ENCODE data around the gene NPL. TPM values are rescaled to one million over a fixed set of nuclear protein-coding genes. Genes with fewer than 3 reads are reported as not detected.

The NPL gene
- total RNA-seq, 2 donors from 2014 or later, result 2.2 to 6.8 TPM

GRCh38 chr1:182761396-182762395 lies 27.9 kb upstream of the NPL start:
- no peak overlapping the region for H3K27ac ChIP-seq
- no peak for DNase-seq (ENCODE audit: low spot score)
- TF ChIP-seq CTCF (IDR thresholded peaks at IDR 0.05) (no peak), POLR2AphosphoS5 (IDR thresholded peaks at IDR 0.05) (no peak), POLR2A (IDR thresholded peaks at IDR 0.05) (no peak)
- no peaks in the 10 kb centered on the region for H3K36me3 ChIP-seq
- no peaks in the 10 kb centered on the region for H3K4me1 ChIP-seq (replicated peaks)
- H3K9me3 ChIP-seq, result no peaks in the 10 kb centered on the region
- no peak overlapping the region for H3K4me3 ChIP-seq
- intact Hi-C loops (cut with DNase I), result no loop called here
- WGBS, result 78% methylated on average over 4 of the region's 4 CpGs
- no peaks in the 10 kb centered on the region for H3K27me3 ChIP-seq (replicated peaks; ENCODE audit: insufficient read depth)

- H3K27me3 ChIP-seq (replicated peaks; ENCODE audit: insufficient read depth), result no peaks in the 10 kb centered on the region
- TF ChIP-seq CTCF (IDR thresholded peaks at IDR 0.05), result no peak
- no peak for TF ChIP-seq POLR2AphosphoS5 (IDR thresholded peaks at IDR 0.05)
- TF ChIP-seq POLR2A (IDR thresholded peaks at IDR 0.05), result no peak
- no peak overlapping the region for H3K4me3 ChIP-seq
- no peaks in the 10 kb centered on the region for H3K4me1 ChIP-seq (replicated peaks)
- WGBS, result 85% methylated on average over 4 of the region's 4 CpGs
- intact Hi-C loops (cut with DNase I), result no loop called here
- H3K9me3 ChIP-seq, result no peaks in the 10 kb centered on the region
- H3K36me3 ChIP-seq, result no peaks in the 10 kb centered on the region
- DNase-seq (ENCODE audit: low spot score), result no peak
- H3K27ac ChIP-seq, result no peak overlapping the region
Measured at GRCh38 chr1:182762536-182762935, 27.0 kb upstream of the NPL start.

- Histone ChIP-seq H3K9me3 (no peaks in the 10 kb centered on the region), H3K4me3 (no peak overlapping the region), H3K27me3 (replicated peaks; ENCODE audit: insufficient read depth) (no peaks in the 10 kb centered on the region), H3K36me3 (no peaks in the 10 kb centered on the region), H3K4me1 (replicated peaks) (no peaks in the 10 kb centered on the region), H3K27ac (no peak overlapping the region)
- intact Hi-C loops (cut with DNase I), result no loop called here
- no peak for DNase-seq (ENCODE audit: low spot score)
- no peak for TF ChIP-seq POLR2AphosphoS5 (IDR thresholded peaks at IDR 0.05)
- no peak for TF ChIP-seq POLR2A (IDR thresholded peaks at IDR 0.05)
- no peak for TF ChIP-seq CTCF (IDR thresholded peaks at IDR 0.05)
- 25% methylated on average over 4 of the region's 4 CpGs for WGBS
Measured at GRCh38 chr1:182764029-182764727, 25.4 kb upstream of the NPL start.

GRCh38 chr1:182765391-182765790 lies 24.2 kb upstream of the NPL start:
- intact Hi-C loops (cut with DNase I), result no loop called here
- Histone ChIP-seq H3K27me3 (replicated peaks; ENCODE audit: insufficient read depth) (no peaks in the 10 kb centered on the region), H3K27ac (no peak overlapping the region), H3K9me3 (no peaks in the 10 kb centered on the region), H3K4me3 (no peak overlapping the region), H3K4me1 (replicated peaks) (no peaks in the 10 kb centered on the region), H3K36me3 (no peaks in the 10 kb centered on the region)
- TF ChIP-seq POLR2A (IDR thresholded peaks at IDR 0.05) (no peak), CTCF (IDR thresholded peaks at IDR 0.05) (no peak)
- no peak for DNase-seq (ENCODE audit: low spot score)
- WGBS, result 59% methylated on average over 3 of the region's 3 CpGs
